Astrocyte (in vitro differentiated cells and primary cell): ENCODE results near the gene GPATCH4. TPM values are rescaled to one million over a fixed set of nuclear protein-coding genes. Genes with fewer than 3 reads are reported as not detected.
A peak's percentile ranks its signal among the peaks of the same experiment; 100 is the strongest.

Source experiments
- DNase-seq: peaks from one replicate; pipeline ENCODE4 v3.0.0-alpha.2; 2010; ENCODE audit warnings: low read depth
- FAIRE-seq: peaks from 2 replicates; lab custom pipeline; 2011; peaks lifted over from hg19 to GRCh38; lab: Jason Lieb, UNC
- H2AFZ ChIP-seq: 2 replicates; pipeline ENCODE4 v1.6.0; 2012; ENCODE audit warnings: low read depth, low read length, inconsistent platforms
- H3K27ac ChIP-seq: 2 replicates; pipeline ENCODE4 v1.5.1; 2011; ENCODE audit warnings: low read depth, low read length, inconsistent platforms
- H3K27me3 ChIP-seq: 2 replicates; pipeline ENCODE4 v1.6.0; 2011; ENCODE audit warnings: low read length, inconsistent platforms; ENCODE audit not compliant: insufficient read depth
- H3K36me3 ChIP-seq: 2 replicates; pipeline ENCODE4 v1.5.1; 2011; ENCODE audit warnings: low read length, inconsistent platforms; ENCODE audit not compliant: insufficient read depth
- H3K4me1 ChIP-seq: 2 replicates; pipeline ENCODE4 v1.5.1; 2011; ENCODE audit warnings: low read length, inconsistent platforms; ENCODE audit not compliant: insufficient read depth
- H3K4me2 ChIP-seq: 2 replicates; pipeline ENCODE4 v1.6.0; 2012; ENCODE audit warnings: low read length, inconsistent platforms
- H3K4me3 ChIP-seq: 2 replicates; pipeline ENCODE4 v1.5.1; 2011; ENCODE audit warnings: low read depth, mild to moderate bottlenecking, low read length, inconsistent platforms; ENCODE audit not compliant: insufficient read depth
- H3K79me2 ChIP-seq: 2 replicates; pipeline ENCODE4 v1.6.0; 2012; ENCODE audit warnings: mild to moderate bottlenecking, low read length, inconsistent platforms; ENCODE audit not compliant: insufficient read depth
- H3K9ac ChIP-seq: 2 replicates; pipeline ENCODE4 v1.6.0; 2012; ENCODE audit warnings: mild to moderate bottlenecking, low read length, inconsistent platforms
- H3K9me3 ChIP-seq: 2 replicates; pipeline ENCODE4 v1.5.1; 2012; ENCODE audit warnings: low read depth, mild to moderate bottlenecking, low read length, inconsistent platforms; ENCODE audit not compliant: insufficient read depth
- H4K20me1 ChIP-seq: 2 replicates; pipeline ENCODE4 v1.6.0; 2012; ENCODE audit warnings: low read length, inconsistent platforms; ENCODE audit not compliant: insufficient read depth
- H3K27ac Mint-ChIP-seq: one replicate; pipeline ENCODE4 v1.8.0; 2021; ENCODE audit warnings: mild to moderate bottlenecking, mixed read lengths; ENCODE audit not compliant: unreplicated experiment
- H3K27me3 Mint-ChIP-seq: one replicate; pipeline ENCODE4 v1.8.0; 2021; ENCODE audit warnings: low read depth, mixed read lengths; ENCODE audit not compliant: unreplicated experiment
- H3K36me3 Mint-ChIP-seq: one replicate; pipeline ENCODE4 v1.8.0; 2021; ENCODE audit warnings: low read depth, mixed read lengths; ENCODE audit not compliant: unreplicated experiment
- H3K4me1 Mint-ChIP-seq: one replicate; pipeline ENCODE4 v1.8.0; 2021; ENCODE audit warnings: low read depth, mixed read lengths; ENCODE audit not compliant: unreplicated experiment
- H3K4me3 Mint-ChIP-seq: one replicate; pipeline ENCODE4 v1.8.0; 2021; ENCODE audit warnings: mild to moderate bottlenecking, moderate library complexity, mixed read lengths; ENCODE audit not compliant: unreplicated experiment
- H3K9me3 Mint-ChIP-seq: one replicate; pipeline ENCODE4 v1.8.0; 2021; ENCODE audit warnings: mild to moderate bottlenecking, mixed read lengths; ENCODE audit not compliant: unreplicated experiment
- EZH2 ChIP-seq: IDR thresholded peaks from 2 replicates; pipeline ENCODE4 v1.6.1; 2012; ENCODE audit warnings: mild to moderate bottlenecking, low read length, inconsistent platforms; ENCODE audit not compliant: insufficient read depth
- total RNA-seq: library from RNA; stranded (reverse); gene quantifications from 2 replicates; pipeline ENCODE4 v1.2.1, GENCODE V29; 2021
- TF ChIP-seq, protein P1 (sequence below): IDR thresholded peaks from 2 replicates; pipeline ENCODE4 v1.5.1; 2011; ENCODE audit warnings: low read depth, mild to moderate bottlenecking, inconsistent platforms, low read length, moderate library complexity; ENCODE audit not compliant: insufficient read depth

The GPATCH4 gene
- total RNA-seq, 1 donor from 2014 or later = 22.8 TPM

DNA sequence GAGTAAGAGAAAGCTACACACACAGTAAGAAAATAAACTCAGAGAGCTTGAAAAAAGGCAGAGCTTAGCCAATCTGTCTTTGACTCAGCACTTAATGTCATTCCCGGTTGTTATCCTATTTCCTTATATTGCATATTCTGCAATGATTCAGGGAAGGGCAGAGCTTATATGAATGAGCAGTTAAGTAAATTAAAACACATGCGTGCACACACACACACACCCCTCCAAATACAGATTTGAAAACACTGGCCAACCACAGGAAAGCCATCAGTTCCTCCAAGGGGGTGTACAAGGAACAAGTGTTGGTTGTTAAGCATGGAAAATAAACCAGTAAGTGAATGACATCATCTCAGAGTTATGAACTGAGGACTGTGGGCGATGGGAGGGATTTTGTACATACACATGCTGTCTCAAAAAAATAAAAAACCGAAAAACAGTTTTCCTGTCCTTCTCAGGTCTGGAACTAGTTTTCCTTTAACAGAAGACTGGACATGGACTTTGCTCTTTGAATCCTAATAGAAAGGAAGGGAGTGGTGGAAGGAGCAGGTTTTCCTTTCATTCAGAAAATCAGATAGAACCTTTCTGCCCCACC lies 29.9 kb downstream of the GPATCH4 start:
- Histone ChIP-seq H2AFZ (peak overlapping the region; percentile 66), H3K27ac (peak overlapping the region; percentile 78)

DNA sequence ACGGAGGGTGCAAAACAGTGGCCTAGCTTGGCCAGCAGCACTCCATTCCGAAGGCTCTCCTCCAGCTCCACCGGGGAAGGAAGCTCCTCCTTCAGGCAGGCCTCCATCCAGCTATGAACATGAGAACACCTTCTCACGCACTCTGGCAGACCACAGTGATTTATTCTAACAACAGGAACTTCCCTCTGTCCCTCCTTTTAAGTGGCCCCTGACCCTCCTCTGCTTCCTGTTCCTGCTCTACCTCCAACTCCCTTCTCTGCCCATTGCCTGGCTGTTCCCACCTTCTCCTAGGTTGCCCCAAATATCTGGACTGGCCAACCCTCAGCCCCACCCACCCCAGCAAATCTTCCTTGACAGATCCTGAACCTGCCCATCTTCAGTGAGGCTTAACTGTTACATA lies 34.8 kb downstream of the GPATCH4 start:
- Histone ChIP-seq H3K36me3 (peaks cover 32% of the 10 kb centered on the region), H3K27ac (no peak overlapping the region), H2AFZ (no peak overlapping the region), H3K79me2 (peaks cover 19% of the 10 kb centered on the region), H3K9ac (no peak overlapping the region), H3K4me2 (no peak overlapping the region), H3K4me1 (peaks cover 10% of the 10 kb centered on the region), H3K9me3 (no peaks in the 10 kb centered on the region), H3K4me3 (no peak overlapping the region), H3K27me3 (no peaks in the 10 kb centered on the region), H4K20me1 (no peaks in the 10 kb centered on the region)
- TF ChIP-seq EZH2 = no peak
- TF ChIP-seq, protein P1, sequence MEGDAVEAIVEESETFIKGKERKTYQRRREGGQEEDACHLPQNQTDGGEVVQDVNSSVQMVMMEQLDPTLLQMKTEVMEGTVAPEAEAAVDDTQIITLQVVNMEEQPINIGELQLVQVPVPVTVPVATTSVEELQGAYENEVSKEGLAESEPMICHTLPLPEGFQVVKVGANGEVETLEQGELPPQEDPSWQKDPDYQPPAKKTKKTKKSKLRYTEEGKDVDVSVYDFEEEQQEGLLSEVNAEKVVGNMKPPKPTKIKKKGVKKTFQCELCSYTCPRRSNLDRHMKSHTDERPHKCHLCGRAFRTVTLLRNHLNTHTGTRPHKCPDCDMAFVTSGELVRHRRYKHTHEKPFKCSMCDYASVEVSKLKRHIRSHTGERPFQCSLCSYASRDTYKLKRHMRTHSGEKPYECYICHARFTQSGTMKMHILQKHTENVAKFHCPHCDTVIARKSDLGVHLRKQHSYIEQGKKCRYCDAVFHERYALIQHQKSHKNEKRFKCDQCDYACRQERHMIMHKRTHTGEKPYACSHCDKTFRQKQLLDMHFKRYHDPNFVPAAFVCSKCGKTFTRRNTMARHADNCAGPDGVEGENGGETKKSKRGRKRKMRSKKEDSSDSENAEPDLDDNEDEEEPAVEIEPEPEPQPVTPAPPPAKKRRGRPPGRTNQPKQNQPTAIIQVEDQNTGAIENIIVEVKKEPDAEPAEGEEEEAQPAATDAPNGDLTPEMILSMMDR = no peak
- H3K9me3 Mint-ChIP-seq = peaks cover 3% of the 10 kb centered on the region
- no peak for DNase-seq
- H3K27ac Mint-ChIP-seq = no peak overlapping the region
- peaks cover 8% of the 10 kb centered on the region for H3K27me3 Mint-ChIP-seq
- peaks cover 9% of the 10 kb centered on the region for H3K4me1 Mint-ChIP-seq
- peaks cover 2% of the 10 kb centered on the region for H3K36me3 Mint-ChIP-seq
- FAIRE-seq = no peak
- H3K4me3 Mint-ChIP-seq = no peak overlapping the region

More for the DNA sequence above, 29.9 kb downstream of the GPATCH4 start:
- Mint-ChIP-seq H3K27ac (peak overlapping the region; percentile 91), H3K27me3 (peaks cover 9% of the 10 kb centered on the region), H3K4me3 (peak overlapping the region; percentile 82), H3K36me3 (no peaks in the 10 kb centered on the region), H3K9me3 (no peaks in the 10 kb centered on the region), H3K4me1 (peaks cover 16% of the 10 kb centered on the region)
- Histone ChIP-seq H3K4me1 (peaks cover 16% of the 10 kb centered on the region), H4K20me1 (no peaks in the 10 kb centered on the region), H3K4me3 (peak overlapping the region; percentile 72), H3K79me2 (peaks cover 19% of the 10 kb centered on the region), H3K36me3 (peaks cover 5% of the 10 kb centered on the region), H3K9ac (peak overlapping the region; percentile 86), H3K27me3 (no peaks in the 10 kb centered on the region), H3K4me2 (peak overlapping the region; percentile 86), H3K9me3 (no peaks in the 10 kb centered on the region)
- TF ChIP-seq, protein P1 = no peak
- TF ChIP-seq EZH2 = no peak
- no peak for FAIRE-seq
- DNase-seq = peak; percentile 91

DNA sequence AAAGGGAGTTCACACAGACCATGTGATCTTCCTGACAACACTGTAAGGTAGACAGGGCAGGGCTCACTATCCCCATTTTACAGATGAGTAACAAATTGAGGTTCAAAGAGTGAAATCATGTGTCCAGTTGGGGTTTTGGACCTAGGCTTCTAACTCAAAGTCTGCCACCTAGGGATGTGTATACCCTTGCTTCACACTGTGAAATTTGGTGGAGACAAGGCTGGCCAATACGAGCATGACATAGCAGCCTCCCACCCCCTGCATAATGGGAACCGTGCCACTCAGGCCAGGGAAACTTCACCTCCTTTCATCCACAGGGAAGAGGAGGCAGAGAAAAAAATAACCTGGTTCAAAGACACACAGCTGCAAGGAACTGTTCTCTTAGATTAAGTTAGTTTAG lies 35.8 kb downstream of the GPATCH4 start:
- Histone ChIP-seq H3K79me2 (peaks cover 13% of the 10 kb centered on the region), H3K4me1 (peaks cover under 1% of the 10 kb centered on the region), H3K9ac (no peak overlapping the region), H3K9me3 (no peaks in the 10 kb centered on the region), H3K27ac (no peak overlapping the region), H3K4me3 (no peak overlapping the region), H3K36me3 (peaks cover 35% of the 10 kb centered on the region), H4K20me1 (no peaks in the 10 kb centered on the region), H3K4me2 (no peak overlapping the region), H2AFZ (no peak overlapping the region), H3K27me3 (no peaks in the 10 kb centered on the region)
- Mint-ChIP-seq H3K36me3 (peaks cover 2% of the 10 kb centered on the region), H3K4me3 (no peak overlapping the region), H3K4me1 (peaks cover 2% of the 10 kb centered on the region), H3K27ac (no peak overlapping the region), H3K9me3 (peaks cover 3% of the 10 kb centered on the region), H3K27me3 (peaks cover 8% of the 10 kb centered on the region)
- no peak for FAIRE-seq
- no peak for DNase-seq
- TF ChIP-seq, protein P1 = no peak
